HEK293 (cell line): ENCODE data around the gene AIF1.
A peak's percentile ranks its signal among the peaks of the same experiment; 100 is the strongest.

Experiments used
- CTCF ChIA-PET: fragments of 350-600 bp; formaldehyde crosslinking; extraction: SDS; loops from one replicate; lab custom pipeline; 2021; ENCODE audit warnings: antibody characterized with exemption; lab: Yijun Ruan, JAX
- POLR2A ChIA-PET: fragments of 300-600 bp; formaldehyde crosslinking; extraction: SDS; loops from one replicate; lab custom pipeline; 2020; ENCODE audit warnings: antibody characterized with exemption, inconsistent platforms; lab: Yijun Ruan, JAX
- H3K27ac ChIP-seq: fragments of 200-500 bp; sonication (Bioruptor generic); 2 replicates; pipeline ENCODE4 v1.5.1; 2014; ENCODE audit warnings: low read depth, low read length, control low read depth, inconsistent platforms; ENCODE audit errors: extremely low read depth
- H3K36me3 ChIP-seq, 2 experiments: fragments of 200-500 bp in 1 of 2; sonication (Bioruptor generic) in 1 of 2; 1 replicate in 1 of 2; 2 replicates in 1 of 2; pipeline ENCODE4 v1.5.1; 2014 to 2017; ENCODE audit warnings: inconsistent platforms in 2 of 2, low read length in 2 of 2; ENCODE audit not compliant: control insufficient read depth in 2 of 2, insufficient read depth in 1 of 2
- H3K4me1 ChIP-seq: fragments of 200-500 bp; sonication (Bioruptor generic); 2 replicates; pipeline ENCODE4 v1.5.1; 2014; ENCODE audit warnings: mild to moderate bottlenecking, low read length, inconsistent platforms; ENCODE audit not compliant: control insufficient read depth, insufficient read depth
- H3K4me3 ChIP-seq: 2 replicates; pipeline ENCODE4 v1.5.1; 2011; ENCODE audit warnings: low read depth, mild to moderate bottlenecking, control low read depth, low read length, moderate library complexity
- H3K9me3 ChIP-seq: fragments of 200-500 bp; sonication (Bioruptor generic); 2 replicates; pipeline ENCODE4 v1.5.1; 2014; ENCODE audit warnings: low read depth, low read length, inconsistent platforms; ENCODE audit not compliant: control insufficient read depth, insufficient read depth
- GLIS1 ChIP-seq: fragments of 450-650 bp; formaldehyde crosslinking; IDR thresholded peaks from 2 replicates; pipeline ENCODE4 v1.5.1; 2016; ENCODE audit warnings: missing biosample characterization, missing genetic modification characterization
- GLIS2 ChIP-seq: fragments of 450-650 bp; formaldehyde crosslinking; IDR thresholded peaks from 2 replicates; pipeline ENCODE4 v1.5.1; 2016; ENCODE audit warnings: missing biosample characterization, missing genetic modification characterization
- ZBTB48 ChIP-seq: fragments of 450-650 bp; formaldehyde crosslinking; IDR thresholded peaks from 2 replicates; pipeline ENCODE4 v1.5.1; 2016; ENCODE audit warnings: missing biosample characterization, missing genetic modification characterization
- ZFP69B ChIP-seq: fragments of 450-650 bp; formaldehyde crosslinking; IDR thresholded peaks from 2 replicates; pipeline ENCODE4 v1.5.1; 2016; ENCODE audit warnings: missing biosample characterization, missing genetic modification characterization
- ZNF140 ChIP-seq: fragments of 450-650 bp; formaldehyde crosslinking; IDR thresholded peaks from 2 replicates; pipeline ENCODE4 v1.5.1; 2016; ENCODE audit warnings: missing biosample characterization, missing genetic modification characterization
- ZNF155 ChIP-seq: fragments of 450-650 bp; formaldehyde crosslinking; IDR thresholded peaks from 2 replicates; pipeline ENCODE4 v1.5.1; 2016; ENCODE audit warnings: missing biosample characterization, missing genetic modification characterization
- ZNF174 ChIP-seq: fragments of 450-650 bp; formaldehyde crosslinking; IDR thresholded peaks from 2 replicates; pipeline ENCODE4 v1.5.0; 2017; ENCODE audit warnings: missing biosample characterization, mild to moderate bottlenecking, missing genetic modification characterization
- ZNF302 ChIP-seq: fragments of 450-650 bp; formaldehyde crosslinking; IDR thresholded peaks from 2 replicates; pipeline ENCODE4 v1.5.1; 2016; ENCODE audit warnings: missing biosample characterization, missing genetic modification characterization, low read depth
- ZNF324 ChIP-seq: fragments of 450-650 bp; formaldehyde crosslinking; IDR thresholded peaks from 2 replicates; pipeline ENCODE4 v1.5.1; 2016; ENCODE audit warnings: missing biosample characterization, missing genetic modification characterization
- ZNF335 ChIP-seq: fragments of 450-650 bp; formaldehyde crosslinking; conservative IDR thresholded peaks from 2 replicates; pipeline ENCODE4 v1.5.1; 2016; ENCODE audit warnings: missing biosample characterization, missing genetic modification characterization
- ZNF394 ChIP-seq: fragments of 450-650 bp; formaldehyde crosslinking; IDR thresholded peaks from 2 replicates; pipeline ENCODE4 v1.5.1; 2016; ENCODE audit warnings: missing biosample characterization, missing genetic modification characterization, mild to moderate bottlenecking, moderate library complexity, borderline replicate concordance
- ZNF416 ChIP-seq: fragments of 450-650 bp; formaldehyde crosslinking; IDR thresholded peaks from 2 replicates; pipeline ENCODE4 v1.5.1; 2016; ENCODE audit warnings: missing biosample characterization, missing genetic modification characterization
- ZNF596 ChIP-seq: fragments of 450-650 bp; IDR thresholded peaks from 2 replicates; pipeline ENCODE4 v1.5.0; 2018; ENCODE audit warnings: missing biosample characterization, mild to moderate bottlenecking, missing genetic modification characterization, moderate library complexity
- ZNF660 ChIP-seq: fragments of 450-650 bp; IDR thresholded peaks from 2 replicates; pipeline ENCODE4 v1.5.1; 2018; ENCODE audit warnings: missing biosample characterization, mild to moderate bottlenecking, missing genetic modification characterization
- ZNF791 ChIP-seq: fragments of 450-650 bp; formaldehyde crosslinking; IDR thresholded peaks from 2 replicates; pipeline ENCODE4 v1.5.1; 2016; ENCODE audit warnings: missing biosample characterization, missing genetic modification characterization
- ZNF843 ChIP-seq: fragments of 450-650 bp; formaldehyde crosslinking; IDR thresholded peaks from 2 replicates; pipeline ENCODE4 v1.5.1; 2016; ENCODE audit warnings: missing biosample characterization, missing genetic modification characterization
- TF ChIP-seq, protein P1 (sequence below): fragments of 450-650 bp; formaldehyde crosslinking; IDR thresholded peaks from 2 replicates; pipeline ENCODE4 v1.5.1; 2016; ENCODE audit warnings: missing biosample characterization, missing genetic modification characterization
- TF ChIP-seq, protein P2 (sequence below): fragments of 450-650 bp; formaldehyde crosslinking; IDR thresholded peaks from 2 replicates; pipeline ENCODE4 v1.5.1; 2016; ENCODE audit warnings: missing biosample characterization, missing genetic modification characterization
- TF ChIP-seq, protein P3 (sequence below): fragments of 450-650 bp; formaldehyde crosslinking; IDR thresholded peaks from 2 replicates; pipeline ENCODE4 v1.5.1; 2016; ENCODE audit warnings: missing biosample characterization, missing genetic modification characterization
- TF ChIP-seq, protein P4 (sequence below): fragments of 450-650 bp; formaldehyde crosslinking; IDR thresholded peaks from 2 replicates; pipeline ENCODE4 v1.5.1; 2016; ENCODE audit warnings: missing biosample characterization, missing genetic modification characterization
- TF ChIP-seq, protein P5 (sequence below): fragments of 450-650 bp; formaldehyde crosslinking; IDR thresholded peaks from 2 replicates; pipeline ENCODE4 v1.5.1; 2016; ENCODE audit warnings: missing biosample characterization, missing genetic modification characterization

The AIF1 gene

DNA sequence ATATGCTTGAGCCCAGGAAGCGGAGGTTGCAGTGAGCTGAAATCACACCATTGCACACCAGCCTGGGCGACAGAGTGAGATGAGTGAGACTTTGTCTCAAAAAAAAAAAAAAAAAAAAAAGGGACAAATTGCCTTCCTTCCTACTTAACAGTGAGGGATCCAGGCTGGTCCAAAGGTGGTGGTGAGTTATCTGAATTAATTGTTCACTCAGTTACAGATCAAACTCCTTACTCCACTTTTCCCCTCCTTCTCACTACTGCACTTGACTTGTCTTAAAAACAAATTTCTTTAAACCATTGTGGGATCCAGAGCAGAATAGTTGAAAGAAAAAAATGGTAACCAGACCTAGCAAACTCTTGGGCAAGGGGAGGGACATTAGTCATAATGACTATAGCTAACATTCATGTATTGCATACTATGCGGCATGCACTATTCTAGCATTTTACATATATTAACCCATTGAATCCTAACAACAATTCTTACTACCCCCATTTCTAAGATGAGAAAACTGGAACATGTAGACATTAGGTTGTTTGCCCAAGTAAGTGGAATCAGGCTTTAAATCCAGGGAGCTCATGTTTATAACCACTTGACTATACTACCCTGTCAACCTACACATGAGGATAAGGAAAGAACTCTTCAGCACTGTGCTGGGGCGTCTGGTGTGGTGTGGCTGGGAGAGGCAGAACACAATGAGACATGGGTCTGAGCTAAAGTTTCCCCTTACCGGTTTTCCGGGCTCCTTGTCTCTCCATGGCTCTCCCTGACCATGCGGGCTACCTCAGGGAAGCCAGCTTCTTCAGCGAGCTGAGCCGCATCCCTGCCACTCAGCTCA, 48.3 kb downstream of the AIF1 start:
- peak overlapping the region; percentile 92 for H3K4me3 ChIP-seq
- CTCF ChIA-PET: interaction anchor here (0.6 to 1.3 kb wide), 7 partner anchors 10 to 259 kb away, joined by 3 to 6 read pairs (median 3); partner anchors contain the start of gene ATP6V1G2
- peaks cover 6% of the 10 kb centered on the region; the same call in 1 of the 2 replicates for H3K4me1 ChIP-seq
- no peaks in the 10 kb centered on the region for H3K9me3 ChIP-seq
- peaks cover 12 to 46% of the 10 kb centered on the region in 2 experiments; a peak in 2 of 3 replicates for H3K36me3 ChIP-seq
- POLR2A ChIA-PET: interaction anchor here (0.6 to 7.4 kb wide), 11 partner anchors 10 to 215 kb away, joined by 3 to 180 read pairs (median 3); partner anchors contain the start of genes APOM, ATP6V1G2, BAG6 and HSPA1B
- TF ChIP-seq, protein P1, sequence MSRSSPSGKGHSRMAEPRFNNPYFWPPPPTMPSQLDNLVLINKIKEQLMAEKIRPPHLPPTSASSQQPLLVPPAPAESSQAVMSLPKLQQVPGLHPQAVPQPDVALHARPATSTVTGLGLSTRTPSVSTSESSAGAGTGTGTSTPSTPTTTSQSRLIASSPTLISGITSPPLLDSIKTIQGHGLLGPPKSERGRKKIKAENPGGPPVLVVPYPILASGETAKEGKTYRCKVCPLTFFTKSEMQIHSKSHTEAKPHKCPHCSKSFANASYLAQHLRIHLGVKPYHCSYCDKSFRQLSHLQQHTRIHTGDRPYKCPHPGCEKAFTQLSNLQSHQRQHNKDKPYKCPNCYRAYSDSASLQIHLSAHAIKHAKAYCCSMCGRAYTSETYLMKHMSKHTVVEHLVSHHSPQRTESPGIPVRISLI (tag by site-specific recombination): peak; percentile 72; the same call in 1 of the 2 replicates
- TF ChIP-seq, protein P2, sequence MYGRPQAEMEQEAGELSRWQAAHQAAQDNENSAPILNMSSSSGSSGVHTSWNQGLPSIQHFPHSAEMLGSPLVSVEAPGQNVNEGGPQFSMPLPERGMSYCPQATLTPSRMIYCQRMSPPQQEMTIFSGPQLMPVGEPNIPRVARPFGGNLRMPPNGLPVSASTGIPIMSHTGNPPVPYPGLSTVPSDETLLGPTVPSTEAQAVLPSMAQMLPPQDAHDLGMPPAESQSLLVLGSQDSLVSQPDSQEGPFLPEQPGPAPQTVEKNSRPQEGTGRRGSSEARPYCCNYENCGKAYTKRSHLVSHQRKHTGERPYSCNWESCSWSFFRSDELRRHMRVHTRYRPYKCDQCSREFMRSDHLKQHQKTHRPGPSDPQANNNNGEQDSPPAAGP (tag by site-specific recombination): no peak
- TF ChIP-seq, protein P3, sequence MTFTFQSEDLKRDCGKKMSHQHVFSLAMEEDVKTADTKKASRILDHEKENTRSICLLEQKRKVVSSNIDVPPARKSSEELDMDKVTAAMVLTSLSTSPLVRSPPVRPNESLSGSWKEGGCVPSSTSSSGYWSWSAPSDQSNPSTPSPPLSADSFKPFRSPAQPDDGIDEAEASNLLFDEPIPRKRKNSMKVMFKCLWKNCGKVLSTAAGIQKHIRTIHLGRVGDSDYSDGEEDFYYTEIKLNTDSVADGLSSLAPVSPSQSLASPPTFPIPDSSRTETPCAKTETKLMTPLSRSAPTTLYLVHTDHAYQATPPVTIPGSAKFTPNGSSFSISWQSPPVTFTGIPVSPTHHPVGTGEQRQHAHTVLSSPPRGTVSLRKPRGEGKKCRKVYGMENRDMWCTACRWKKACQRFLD (tag by site-specific recombination): no peak
- no peak overlapping the region for H3K27ac ChIP-seq

DNA sequence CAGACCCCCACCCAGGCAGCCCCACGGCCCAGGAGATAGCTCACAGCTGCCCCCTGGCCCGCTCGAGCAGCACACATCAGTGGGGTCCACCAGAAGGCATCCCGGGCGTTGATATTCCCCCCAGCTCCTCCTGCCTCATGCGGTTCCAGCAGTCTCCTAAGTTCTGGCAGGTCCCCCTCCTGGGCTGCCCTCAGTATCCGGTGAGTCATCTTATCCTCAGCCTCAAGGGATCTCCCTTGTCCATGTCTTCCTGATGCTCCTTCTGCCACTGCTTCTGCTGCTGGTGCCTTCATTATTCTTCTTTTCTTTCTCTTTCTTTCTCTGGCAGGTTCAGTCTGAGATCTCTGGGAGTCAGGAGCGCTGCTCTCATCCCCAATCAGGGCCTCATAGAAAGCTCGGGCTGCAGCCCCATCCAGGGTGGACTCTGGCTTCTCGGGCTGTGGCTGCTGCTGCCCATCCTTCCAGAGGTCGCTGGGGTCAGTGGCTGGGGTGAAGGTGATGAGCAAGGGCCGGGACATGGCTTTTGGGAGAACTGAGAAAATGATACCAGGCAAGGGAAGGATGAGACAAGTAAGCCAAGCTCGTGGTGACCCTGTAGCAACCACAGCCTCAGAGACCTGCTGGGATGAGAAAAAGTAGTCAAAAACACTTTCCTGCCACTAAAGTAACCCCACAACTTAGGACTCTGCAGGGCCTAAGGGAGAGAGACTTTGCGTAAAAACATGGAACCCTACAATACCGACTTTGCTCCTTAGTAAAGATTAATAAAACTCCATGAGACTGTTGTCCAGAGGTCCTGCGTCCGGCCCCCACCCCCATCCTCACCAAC, 49.1 kb downstream of the AIF1 start:
- Histone ChIP-seq H3K4me1 (peaks cover 6% of the 10 kb centered on the region; the same call in 1 of the 2 replicates), H3K36me3 (peaks cover 14 to 50% of the 10 kb centered on the region in 2 experiments; a peak in 2 of 3 replicates), H3K27ac (peak overlapping the region; percentile 92), H3K9me3 (no peaks in the 10 kb centered on the region), H3K4me3 (peak overlapping the region; percentile 92)
- ChIA-PET POLR2A (interaction anchor here (0.5 to 7.4 kb wide), 30 partner anchors 9 to 308 kb away, joined by 3 to 180 read pairs (median 4); partner anchors contain the start of genes ABHD16A, APOM, ATP6V1G2 and BAG6), CTCF (interaction anchor here (0.6 to 1.6 kb wide), 12 partner anchors 8 to 259 kb away, joined by 3 to 8 read pairs (median 3); partner anchors contain the start of genes APOM and BAG6)
- TF ChIP-seq ZNF660 (tag by site-specific recombination) (no peak), ZNF155 (tag by site-specific recombination) (no peak), ZNF394 (tag by site-specific recombination) (peak; percentile 82), ZNF596 (tag by site-specific recombination) (no peak), ZFP69B (tag by site-specific recombination) (peak; percentile 77), ZNF174 (tag by site-specific recombination) (no peak), ZBTB48 (tag by site-specific recombination) (peak; percentile 61), ZNF140 (no peak), ZNF335 (tag by site-specific recombination) (no peak), ZNF843 (tag by site-specific recombination) (no peak), ZNF302 (tag by site-specific recombination) (no peak), GLIS1 (tag by site-specific recombination) (peak; percentile 70), ZNF324 (tag by site-specific recombination) (no peak), ZNF791 (tag by site-specific recombination) (no peak), ZNF416 (no peak), GLIS2 (peak; percentile 37; the same call in 1 of the 2 replicates)
- TF ChIP-seq, protein P4, sequence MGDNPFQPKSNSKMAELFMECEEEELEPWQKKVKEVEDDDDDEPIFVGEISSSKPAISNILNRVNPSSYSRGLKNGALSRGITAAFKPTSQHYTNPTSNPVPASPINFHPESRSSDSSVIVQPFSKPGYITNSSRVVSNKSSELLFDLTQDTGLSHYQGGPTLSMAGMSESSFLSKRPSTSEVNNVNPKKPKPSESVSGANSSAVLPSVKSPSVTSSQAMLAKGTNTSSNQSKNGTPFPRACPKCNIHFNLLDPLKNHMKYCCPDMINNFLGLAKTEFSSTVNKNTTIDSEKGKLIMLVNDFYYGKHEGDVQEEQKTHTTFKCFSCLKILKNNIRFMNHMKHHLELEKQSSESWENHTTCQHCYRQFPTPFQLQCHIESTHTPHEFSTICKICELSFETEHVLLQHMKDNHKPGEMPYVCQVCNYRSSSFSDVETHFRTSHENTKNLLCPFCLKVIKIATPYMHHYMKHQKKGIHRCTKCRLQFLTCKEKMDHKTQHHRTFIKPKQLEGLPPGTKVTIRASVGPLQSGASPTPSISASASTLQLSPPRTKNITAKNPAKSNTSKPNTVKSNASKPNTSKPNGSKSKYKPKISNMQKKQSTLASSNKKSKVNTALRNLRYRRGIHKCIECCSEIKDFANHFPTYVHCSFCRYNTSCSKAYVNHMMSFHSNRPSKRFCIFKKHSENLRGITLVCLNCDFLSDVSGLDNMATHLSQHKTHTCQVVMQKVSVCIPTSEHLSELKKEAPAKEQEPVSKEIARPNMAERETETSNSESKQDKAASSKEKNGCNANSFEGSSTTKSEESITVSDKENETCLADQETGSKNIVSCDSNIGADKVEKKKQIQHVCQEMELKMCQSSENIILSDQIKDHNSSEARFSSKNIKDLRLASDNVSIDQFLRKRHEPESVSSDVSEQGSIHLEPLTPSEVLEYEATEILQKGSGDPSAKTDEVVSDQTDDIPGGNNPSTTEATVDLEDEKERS (tag by site-specific recombination): 0 out of 2 replicates have a peak, but pooled peaks have one; percentile 8
- TF ChIP-seq, protein P3 (tag by site-specific recombination): no peak
- TF ChIP-seq, protein P5, sequence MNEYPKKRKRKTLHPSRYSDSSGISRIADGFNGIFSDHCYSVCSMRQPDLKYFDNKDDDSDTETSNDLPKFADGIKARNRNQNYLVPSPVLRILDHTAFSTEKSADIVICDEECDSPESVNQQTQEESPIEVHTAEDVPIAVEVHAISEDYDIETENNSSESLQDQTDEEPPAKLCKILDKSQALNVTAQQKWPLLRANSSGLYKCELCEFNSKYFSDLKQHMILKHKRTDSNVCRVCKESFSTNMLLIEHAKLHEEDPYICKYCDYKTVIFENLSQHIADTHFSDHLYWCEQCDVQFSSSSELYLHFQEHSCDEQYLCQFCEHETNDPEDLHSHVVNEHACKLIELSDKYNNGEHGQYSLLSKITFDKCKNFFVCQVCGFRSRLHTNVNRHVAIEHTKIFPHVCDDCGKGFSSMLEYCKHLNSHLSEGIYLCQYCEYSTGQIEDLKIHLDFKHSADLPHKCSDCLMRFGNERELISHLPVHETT (tag by site-specific recombination): no peak; the same call in 1 of the 2 replicates
